Stimulated activated CD4-positive, alpha-beta T cell treated with anti-CD3 and anti-CD28 coated beads, Interleukin-4, amount 100 ng/mL, for 1 hour (primary cell): Measurements from ENCODE around the gene CEACAM6.
"Not testable (repeated sequence)": the region's sequence is repeated elsewhere in the genome, so short reads cannot be mapped to it uniquely, and the experiment has no call there.

ENCODE experiments used
- DNase-seq: peaks from one replicate; pipeline ENCODE4 v3.0.0-alpha.2; 2020

The CEACAM6 gene

DNA sequence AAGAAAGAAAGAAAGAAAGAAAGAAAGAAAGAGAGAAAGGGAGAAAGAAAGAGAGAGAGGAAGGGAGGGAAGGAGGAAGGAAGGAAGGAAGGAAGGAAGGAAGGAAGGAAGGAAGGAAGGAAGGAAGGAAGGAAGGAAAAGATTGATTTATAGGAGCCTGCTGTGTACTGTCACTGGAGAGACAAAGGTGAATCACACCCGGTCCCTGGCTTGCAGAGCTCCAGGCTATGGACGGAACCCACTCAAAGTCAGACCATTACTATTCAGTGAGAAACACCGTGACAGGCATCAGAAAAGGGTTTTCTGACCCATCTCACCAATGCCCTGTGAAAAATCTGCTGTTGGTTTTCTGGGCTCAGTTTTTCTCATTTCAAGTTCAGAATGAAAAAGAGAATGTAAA lies 7.3 kb upstream of the CEACAM6 start:
- no peak for DNase-seq

DNA sequence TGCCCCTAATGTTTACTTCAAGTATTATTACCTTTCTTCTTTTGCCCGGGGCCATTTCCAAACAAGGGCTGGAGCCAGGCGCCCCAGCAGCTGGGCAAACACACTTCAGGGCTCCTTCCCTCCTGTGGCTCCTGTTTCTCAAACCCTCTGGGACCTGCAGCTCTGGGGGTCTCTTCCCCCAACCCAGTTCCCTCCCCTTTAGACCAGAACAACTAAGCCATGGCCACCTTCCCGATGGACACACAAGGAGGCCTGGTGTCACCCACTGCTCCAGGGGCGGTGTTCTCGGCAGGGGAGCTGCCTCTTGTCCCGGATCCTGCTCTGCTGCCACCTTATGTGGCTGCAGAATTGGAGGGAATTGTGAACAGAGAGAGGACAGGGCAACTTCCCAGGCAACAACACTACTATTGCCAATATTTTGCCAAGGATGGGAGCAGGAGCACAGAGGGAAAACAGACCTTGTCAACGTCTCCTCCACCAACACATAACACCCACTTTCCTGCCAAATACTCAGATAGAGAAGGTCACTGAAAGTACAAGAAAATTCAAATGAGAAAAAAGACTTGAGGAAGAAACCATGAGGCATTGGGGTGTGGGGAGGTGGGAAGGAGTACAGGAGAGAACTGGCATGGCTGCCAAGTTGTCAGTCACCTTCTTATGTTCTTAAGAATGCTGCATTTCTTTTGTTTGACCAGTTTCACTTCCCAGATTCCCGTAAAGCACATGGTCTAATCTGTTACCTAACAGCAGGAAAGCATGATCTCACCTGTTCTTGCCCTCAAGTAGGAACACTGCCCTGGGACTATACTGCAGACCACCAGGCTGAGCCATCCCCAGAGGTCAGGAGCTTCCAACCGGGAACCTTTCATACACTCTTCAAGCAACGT lies 4.8 kb upstream of the CEACAM6 start:
- not testable (repeated sequence) for DNase-seq

- DNase-seq, result peak; percentile 84
Observed at GRCh38 chr19:41753159-41753558, 2.2 kb upstream of the CEACAM6 start.

DNA sequence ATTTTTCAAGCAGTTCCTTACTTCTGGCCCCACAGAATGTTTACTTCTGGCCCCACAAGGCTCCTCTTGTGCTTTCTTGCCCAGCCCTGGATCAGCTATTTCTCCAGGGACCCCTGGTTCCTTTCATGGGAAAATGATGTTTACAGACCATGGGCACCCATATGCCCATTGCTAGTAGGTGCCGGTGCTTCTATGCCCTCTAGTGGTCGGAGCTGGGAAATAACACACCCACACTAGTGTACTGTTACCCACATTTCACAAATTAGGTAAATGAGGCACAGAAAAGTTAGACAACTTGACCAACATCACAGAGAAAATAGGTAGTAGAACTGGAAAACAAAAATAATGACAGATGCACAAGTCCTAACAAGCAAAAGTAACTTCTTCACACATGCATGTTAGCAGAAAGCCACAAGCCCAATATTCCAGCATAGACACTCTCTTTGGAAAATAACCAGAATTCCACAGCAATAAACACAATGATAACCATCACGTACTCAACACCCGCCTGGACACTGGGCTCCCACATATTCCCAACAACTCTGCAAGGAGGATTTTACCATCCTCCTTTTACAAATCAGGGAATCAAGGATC lies 1.3 kb upstream of the CEACAM6 start:
- peak; percentile 69 for DNase-seq

DNA sequence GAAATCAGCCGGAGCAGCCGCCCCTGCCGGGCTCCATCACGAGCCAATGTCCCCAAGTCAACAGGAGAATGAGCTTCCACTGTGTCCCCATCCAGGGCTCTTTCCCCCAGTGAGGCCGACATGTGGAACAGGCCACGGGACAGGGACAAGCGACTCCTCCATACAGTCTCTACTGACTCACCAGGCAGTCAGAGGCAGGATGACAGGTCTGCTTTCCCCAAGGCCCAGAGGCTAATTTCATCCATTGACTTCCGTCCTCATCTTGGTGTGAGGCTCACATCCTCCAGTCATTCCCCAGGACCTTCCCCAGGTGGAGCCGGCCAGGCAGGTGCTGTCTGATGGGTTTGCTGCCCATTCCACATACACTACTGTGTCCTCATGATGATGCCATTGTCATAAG lies 3.5 kb downstream of the CEACAM6 start:
- no peak for DNase-seq

DNA sequence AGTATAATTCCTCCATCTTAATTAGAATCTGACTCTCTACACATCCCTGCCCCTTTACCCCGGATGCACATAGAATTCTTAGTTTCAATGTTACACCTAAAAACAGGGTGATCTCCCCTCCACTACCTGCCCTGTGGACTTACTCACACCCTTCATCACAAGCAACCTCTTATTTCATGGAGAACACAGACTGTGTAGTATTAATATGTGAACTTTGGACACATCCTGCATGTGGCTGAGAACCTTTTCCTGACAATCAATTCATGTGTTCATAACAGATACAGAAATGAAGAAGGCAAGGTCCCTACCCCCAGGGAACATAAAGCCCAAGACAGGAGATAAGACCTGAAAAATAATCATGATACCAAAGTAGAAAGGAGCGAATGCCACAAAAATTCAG lies 11.8 kb downstream of the CEACAM6 start:
- DNase-seq, result no peak

- DNase-seq, result not testable (repeated sequence)
Observed at GRCh38 chr19:41768105-41768504, 12.8 kb downstream of the CEACAM6 start.

DNA sequence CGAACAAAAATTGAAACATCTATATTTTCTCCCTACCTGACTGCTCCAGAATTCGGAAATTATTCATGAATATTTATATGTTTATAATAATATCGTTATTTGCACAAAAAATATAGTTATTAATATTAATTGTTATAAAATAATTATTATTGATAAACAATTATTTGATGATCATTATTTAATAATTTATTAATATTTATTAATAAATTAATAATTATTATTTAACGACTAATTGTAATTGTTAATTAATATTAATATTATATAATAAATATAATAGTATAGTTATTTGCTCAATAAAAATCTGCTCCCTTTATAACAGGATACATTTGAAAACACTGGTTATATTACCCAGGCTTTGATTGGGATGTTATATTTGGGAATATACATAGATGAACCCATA lies 14.3 kb downstream of the CEACAM6 start:
- no peak for DNase-seq

- no peak for DNase-seq
Observed at GRCh38 chr19:41771410-41771809, 16.1 kb downstream of the CEACAM6 start.

DNA sequence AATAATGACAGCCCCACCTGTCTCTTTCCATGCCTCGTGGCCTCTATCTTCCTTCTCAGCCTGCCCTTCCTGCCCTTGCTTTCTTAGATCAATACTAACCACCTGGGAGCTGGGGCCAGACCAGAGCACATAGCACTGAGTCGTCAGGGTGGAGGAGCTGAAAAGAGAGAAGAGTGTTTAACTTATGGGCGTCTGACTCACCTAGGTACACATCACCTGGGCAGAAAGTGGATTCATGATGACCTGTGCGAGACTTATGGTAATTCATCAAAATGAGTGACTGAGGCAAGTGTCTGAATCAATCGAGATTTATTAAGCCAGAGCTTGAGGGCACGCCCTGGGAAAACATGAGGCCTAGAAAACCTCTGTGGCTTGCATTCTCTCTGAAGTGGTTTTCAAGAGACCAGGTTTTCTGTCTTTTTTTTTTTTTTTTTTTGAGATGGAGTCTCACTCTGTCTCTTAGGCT lies 19.2 kb downstream of the CEACAM6 start:
- DNase-seq, result peak; percentile 28

DNA sequence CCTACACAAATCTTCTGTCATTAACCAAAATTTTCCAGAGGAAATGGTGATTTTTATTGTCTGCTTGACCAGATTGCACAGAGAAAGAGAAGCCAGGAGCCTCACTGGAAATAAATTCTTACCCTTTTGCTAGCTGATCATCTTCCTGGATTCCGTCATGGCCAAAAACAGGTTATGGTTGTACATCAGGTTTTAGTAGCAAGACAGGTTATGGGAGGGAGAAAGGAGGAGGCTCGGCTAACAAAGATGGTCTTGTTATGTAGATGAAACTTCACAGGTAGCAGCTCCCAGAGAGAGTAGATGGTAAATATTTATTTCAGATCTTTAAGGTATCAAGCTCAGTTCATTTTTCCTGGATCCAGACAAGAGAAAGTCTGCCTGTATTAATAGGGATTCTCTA lies 21.4 kb downstream of the CEACAM6 start:
- DNase-seq, result no peak

GRCh38 chr19:41783612-41784011 lies 28.3 kb downstream of the CEACAM6 start:
- DNase-seq, result no peak

GRCh38 chr19:41784312-41784711 lies 29.0 kb downstream of the CEACAM6 start:
- no peak for DNase-seq

DNA sequence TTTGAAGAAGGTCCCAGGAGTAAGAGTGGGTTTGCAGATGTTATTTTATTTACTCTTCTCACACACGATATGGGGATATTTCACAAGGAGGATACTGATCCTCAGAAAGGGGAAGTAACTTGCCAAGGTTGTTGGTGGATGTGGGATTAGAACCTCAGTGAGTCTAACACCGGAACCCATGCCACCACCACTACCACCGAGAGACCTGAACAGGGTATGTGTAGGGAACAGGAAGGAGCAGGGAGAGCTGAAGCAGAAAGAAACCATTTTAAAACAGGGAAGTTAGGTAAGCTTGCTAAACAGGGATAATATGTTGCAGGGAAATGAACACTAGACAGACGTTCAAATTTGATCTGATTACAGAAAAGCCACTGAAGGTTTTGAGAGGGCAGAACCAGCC lies 29.4 kb downstream of the CEACAM6 start:
- DNase-seq, result no peak

DNA sequence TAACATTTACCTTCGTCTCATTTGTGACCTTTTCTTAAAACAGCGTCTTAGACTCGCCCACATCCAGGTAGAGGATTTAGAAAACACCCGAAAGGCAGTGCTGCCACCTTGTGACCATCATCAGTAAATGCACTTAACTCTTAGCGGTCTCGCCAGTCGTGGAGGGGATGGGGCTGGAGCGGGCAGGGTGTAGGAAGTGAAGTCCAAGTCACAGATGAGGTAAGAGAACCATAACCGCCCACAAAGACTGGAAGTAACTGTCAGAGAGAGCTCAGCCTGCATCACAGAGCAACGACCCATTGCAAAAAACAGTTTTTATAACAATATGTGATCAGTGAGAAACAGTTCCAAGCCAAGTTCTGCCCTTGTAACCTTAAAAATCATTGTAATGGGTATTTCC lies 30.3 kb downstream of the CEACAM6 start:
- DNase-seq, result peak; percentile 64

DNA sequence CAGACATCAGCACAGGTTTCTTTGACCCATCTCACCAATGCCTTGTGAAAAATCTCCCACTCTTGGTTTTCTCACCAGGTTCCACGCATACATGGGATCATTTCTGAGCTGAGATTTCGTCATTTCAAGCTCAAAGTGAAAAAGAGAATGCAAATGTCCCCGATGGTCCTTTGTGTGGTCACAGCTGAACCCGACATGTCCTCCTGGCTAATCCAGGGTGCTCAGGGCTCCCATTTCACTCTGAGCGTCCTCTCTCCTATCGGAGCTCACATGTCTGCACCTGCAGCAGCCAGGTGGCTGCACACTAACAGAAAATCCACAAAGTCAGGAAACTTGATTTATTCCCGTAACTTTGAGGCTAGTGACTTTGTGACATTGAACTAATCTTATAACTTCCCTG lies 31.7 kb downstream of the CEACAM6 start:
- no peak for DNase-seq

DNA sequence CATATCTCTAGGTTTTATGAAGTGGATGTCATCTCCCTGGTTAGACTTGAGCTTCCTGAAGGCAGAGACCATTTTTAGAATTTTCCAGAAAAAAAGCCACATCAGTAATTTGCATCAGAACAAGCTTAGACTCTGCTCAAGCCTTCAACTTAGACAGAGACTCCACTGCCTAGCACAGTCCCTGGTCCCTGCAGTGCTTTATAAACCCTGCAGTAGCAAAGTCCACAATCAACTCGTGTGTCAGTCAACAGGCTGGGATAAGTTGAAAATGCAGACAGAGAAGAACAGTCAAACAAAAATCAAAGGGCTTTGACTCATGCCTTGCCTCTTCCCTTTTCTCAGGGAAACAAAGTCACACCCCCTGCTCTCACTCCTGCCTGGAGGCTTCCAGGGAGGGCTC lies 33.2 kb downstream of the CEACAM6 start:
- not testable (repeated sequence) for DNase-seq

- DNase-seq, result not testable (repeated sequence)
Observed at GRCh38 chr19:41789053-41789452, 33.7 kb downstream of the CEACAM6 start.

DNA sequence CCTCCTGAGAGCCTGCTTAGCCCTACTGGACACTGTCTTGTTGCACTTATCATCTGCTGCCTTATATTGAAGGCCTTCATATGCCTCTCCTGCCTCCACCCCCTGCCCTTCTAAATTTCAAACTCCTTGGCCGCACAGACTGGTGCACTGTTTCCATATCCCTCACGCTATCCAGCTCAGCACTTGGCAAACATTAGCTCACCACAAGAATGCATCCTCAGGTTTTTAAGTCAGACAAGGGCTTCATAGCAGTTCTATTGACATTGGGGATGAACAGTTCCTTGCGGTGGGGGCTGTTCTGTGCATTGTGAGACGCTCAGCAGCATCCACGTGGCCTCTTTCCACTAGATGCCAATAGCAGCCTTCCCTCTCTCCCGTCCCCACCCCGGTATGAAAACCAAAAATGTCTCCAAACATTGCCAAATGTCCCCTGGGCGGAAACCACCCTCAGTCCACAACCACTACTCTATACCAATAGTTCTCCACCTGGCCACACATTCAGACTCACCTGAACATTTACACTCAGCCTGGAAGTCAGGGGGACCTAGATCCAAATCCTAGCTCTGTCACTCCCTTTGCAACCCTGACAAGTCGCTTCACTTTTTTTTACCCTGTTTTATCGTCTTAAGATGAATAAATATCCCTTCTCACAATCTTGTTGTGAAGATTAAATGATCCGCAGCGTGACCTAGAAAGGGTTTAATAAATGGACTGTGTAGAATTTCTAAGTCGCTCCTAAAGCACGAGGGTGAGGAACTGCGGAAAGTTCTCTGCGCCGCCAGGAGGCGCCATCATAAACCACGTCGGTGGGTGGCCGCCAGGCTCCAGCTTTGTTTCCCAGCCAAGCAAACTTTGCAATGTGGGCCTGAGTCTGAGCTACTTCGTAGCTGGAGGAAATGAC lies 37.4 kb downstream of the CEACAM6 start:
- peak; percentile 61 for DNase-seq

GRCh38 chr19:41793414-41793727 lies 38.0 kb downstream of the CEACAM6 start:
- no peak for DNase-seq

- peak; percentile 53 for DNase-seq
Observed at GRCh38 chr19:41795031-41795461, 39.7 kb downstream of the CEACAM6 start.

GRCh38 chr19:41796362-41796761 lies 41.0 kb downstream of the CEACAM6 start, which contains the start of gene CEACAM3:
TSS of gene CEACAM3 (plus strand) at chr19:41796587. CDS start at chr19:41796678, 91 bp downstream.
- no peak for DNase-seq

- no peak for DNase-seq
Observed at GRCh38 chr19:41796901-41797300, 41.6 kb downstream of the CEACAM6 start.
